ENCODE results near the gene DLST. TPM values are rescaled to one million over a fixed set of nuclear protein-coding genes. Genes with fewer than 3 reads are reported as not detected.
A peak's percentile ranks its signal among the peaks of the same experiment; 100 is the strongest.

Gene DLST
- total and polyA plus RNA-seq, 2 of the 4 experiments (the other 2 are of a cell fraction) = 58.6 to 119 TPM

DNA sequence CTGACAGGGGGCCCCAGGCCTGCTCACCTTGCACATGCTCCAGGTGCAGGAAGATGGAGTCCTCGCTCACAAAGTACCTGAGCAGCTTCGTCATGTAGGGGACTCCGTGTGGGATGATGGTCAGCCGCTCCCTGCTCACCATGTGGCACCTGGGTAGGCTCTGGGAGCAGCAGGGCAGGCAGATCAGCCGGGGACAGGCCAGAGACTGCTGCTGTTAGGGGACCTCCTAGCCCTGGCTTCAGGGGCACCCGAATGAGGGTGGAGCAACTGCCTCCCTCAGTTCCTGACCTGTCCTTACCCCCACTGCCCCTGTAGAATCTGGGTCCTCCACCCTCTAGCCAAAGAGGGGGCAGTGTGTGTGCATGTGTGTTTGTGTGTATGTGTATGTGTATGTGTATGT is 29.5 kb downstream of the DLST start:
- H2BK15ac ChIP-seq (ENCODE audit: low read depth, low read length) = no peak overlapping the region
- ChIA-PET CTCF (no interaction called here), POLR2A (ENCODE audit: unreplicated experiment) (interaction anchor here (0.5 kb wide), 1 partner anchor 11 kb away, joined by 4 read pairs; no protein-coding TSS in a partner anchor)
- TF ChIP-seq, protein P1, sequence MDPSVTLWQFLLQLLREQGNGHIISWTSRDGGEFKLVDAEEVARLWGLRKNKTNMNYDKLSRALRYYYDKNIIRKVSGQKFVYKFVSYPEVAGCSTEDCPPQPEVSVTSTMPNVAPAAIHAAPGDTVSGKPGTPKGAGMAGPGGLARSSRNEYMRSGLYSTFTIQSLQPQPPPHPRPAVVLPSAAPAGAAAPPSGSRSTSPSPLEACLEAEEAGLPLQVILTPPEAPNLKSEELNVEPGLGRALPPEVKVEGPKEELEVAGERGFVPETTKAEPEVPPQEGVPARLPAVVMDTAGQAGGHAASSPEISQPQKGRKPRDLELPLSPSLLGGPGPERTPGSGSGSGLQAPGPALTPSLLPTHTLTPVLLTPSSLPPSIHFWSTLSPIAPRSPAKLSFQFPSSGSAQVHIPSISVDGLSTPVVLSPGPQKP (IDR thresholded peaks at IDR 0.05; ENCODE audit: borderline replicate concordance, low read depth, low read length) = no peak
- TF ChIP-seq RAD21 (IDR thresholded peaks at IDR 0.05; ENCODE audit: low read length) (no peak), BHLHE40 (IDR thresholded peaks at IDR 0.05; ENCODE audit: low read depth, low read length) (no peak), CHD1 (IDR thresholded peaks at IDR 0.05; ENCODE audit: low read depth, low read length) (no peak)
- peaks cover 3% of the 10 kb centered on the region; the same call in 1 of the 2 replicates for H3K9me1 ChIP-seq (ENCODE audit: insufficient read depth, low read length)
- H2AK5ac ChIP-seq (ENCODE audit: low read depth, low read length) = no peak overlapping the region
- no peak overlapping the region for H4K91ac ChIP-seq (ENCODE audit: insufficient read depth, low read depth, low read length)
- no peak overlapping the region for H3K4me3 ChIP-seq (ENCODE audit: insufficient read depth, low read depth, low read length)
- H4K20me1 ChIP-seq (ENCODE audit: insufficient read depth, low read length) = no peaks in the 10 kb centered on the region
- no peak overlapping the region for H2BK5ac ChIP-seq (ENCODE audit: low read depth, low read length, poor library complexity, severe bottlenecking)
- no peak overlapping the region for H3K56ac ChIP-seq (ENCODE audit: extremely low read depth, insufficient read depth, low read length)
- peaks cover 4% of the 10 kb centered on the region for H3K36me3 ChIP-seq (ENCODE audit: control insufficient read depth, insufficient read depth, low read length)
- H2AFZ ChIP-seq (replicated peaks; ENCODE audit: low read length, poor library complexity) = no peak overlapping the region
- H4K5ac ChIP-seq (ENCODE audit: low read depth, low read length) = no peak overlapping the region
- dilution Hi-C loops (cut with HindIII; ENCODE audit: low sequenced_read_pairs, unreplicated experiment) (no loop called here), intact Hi-C loops (cut with micrococcal nuclease) (no loop called here), in situ Hi-C loops (cut with MboI; ENCODE audit: low sequenced_read_pairs) (loop anchor here (5.0 to 10.0 kb wide), 2 partner anchors 166 to 394 kb away; no protein-coding TSS in a partner anchor)
- H2BK120ac ChIP-seq (ENCODE audit: low read depth, low read length) = no peak overlapping the region
- no peak overlapping the region for H3K23ac ChIP-seq (ENCODE audit: low read depth, low read length)
- H3K4me1 ChIP-seq (ENCODE audit: control insufficient read depth, insufficient read depth, low read length) = peaks cover 1% of the 10 kb centered on the region; the same call in 1 of the 2 replicates
- no peak for ATAC-seq (ENCODE audit: low read depth)
- H3K27me3 ChIP-seq (ENCODE audit: control insufficient read depth, insufficient read depth, low read length) = no peaks in the 10 kb centered on the region
- no peaks in the 10 kb centered on the region for H3K9me3 ChIP-seq (ENCODE audit: control insufficient read depth, insufficient read depth, low read length)
- H3K27ac ChIP-seq (ENCODE audit: insufficient read depth, low read length) = no peak overlapping the region
- no peak overlapping the region for H3K18ac ChIP-seq (ENCODE audit: low read depth, low read length)
- H3K79me1 ChIP-seq (ENCODE audit: low read depth in 1 of 2, low read length in 2 of 2) = no peaks in the 10 kb centered on the region
- no peak overlapping the region for H3K4me2 ChIP-seq (ENCODE audit: low read depth, low read length)
- H2AK9ac ChIP-seq (replicated peaks; ENCODE audit: low read depth, low read length, poor library complexity) = peak overlapping the region; percentile 24
- H3K14ac ChIP-seq (replicated peaks; ENCODE audit: low read depth, low read length) = no peak overlapping the region
- no TSS peak for BruUV-seq (replicated peaks)
- no peak overlapping the region for H4K8ac ChIP-seq (ENCODE audit: low read depth in 2 of 2, low read length in 2 of 2)
- H2BK20ac ChIP-seq (ENCODE audit: low read depth, low read length) = no peak overlapping the region
- H3K9ac ChIP-seq (ENCODE audit: low read depth, low read length) = no peak overlapping the region
- DNase-seq = no peak
- no peak overlapping the region for H3K4ac ChIP-seq (ENCODE audit: low read depth, low read length)
- no CpG with 5 or more reads among the region's 6 CpGs for WGBS, 2 experiments (ENCODE audit: extremely low coverage in 2 of 2, insufficient read length in 1 of 2)

Measured in IMR-90 (cell line).